Fibroblast of skin of left quadriceps (primary cell): ENCODE measurements around the gene EPHA10.

Source experiments
- DNase-seq, 2 experiments: peaks; one replicate each; pipeline ENCODE4 v3.0.0-alpha.2; 2013; ENCODE audit warnings: low read depth in 2 of 2

Gene EPHA10

GRCh38 chr1:37764888-37765441 lies at the start of gene EPHA10:
Gene EPHA10, minus strand, starts transcription at chr1:37765120. Its CDS starts 54 bp downstream, at chr1:37765066.
- DNase-seq: no peak

- DNase-seq: no peak
Measured at GRCh38 chr1:37814252-37814651, 49.3 kb upstream of the EPHA10 start.

- DNase-seq: no peak
Measured at GRCh38 chr1:37813529-37814145, 48.7 kb upstream of the EPHA10 start.

- DNase-seq: peak; percentile 58 to 60
Measured at GRCh38 chr1:37811027-37811655, 46.2 kb upstream of the EPHA10 start.

- no peak for DNase-seq
Measured at GRCh38 chr1:37809942-37810341, 45.0 kb upstream of the EPHA10 start.

GRCh38 chr1:37808369-37809319 lies 43.7 kb upstream of the EPHA10 start:
- DNase-seq: peak; percentile 35 to 40

GRCh38 chr1:37807555-37808368 lies 42.8 kb upstream of the EPHA10 start, which contains the start of the genes C1orf122 and YRDC:
Gene C1orf122, plus strand, starts transcription at chr1:37807790. Its CDS starts 615 bp downstream, at chr1:37808405.
Gene YRDC, minus strand, starts transcription at chr1:37808208. Its CDS starts 28 bp downstream, at chr1:37808180.
- peak; percentile 85 to 86 for DNase-seq

- DNase-seq: no peak
Measured at GRCh38 chr1:37807220-37807554, 42.3 kb upstream of the EPHA10 start.

- no peak for DNase-seq
Measured at GRCh38 chr1:37802439-37802838, 37.5 kb upstream of the EPHA10 start.

GRCh38 chr1:37797750-37798345 lies 32.9 kb upstream of the EPHA10 start:
- no peak for DNase-seq

- DNase-seq: no peak
Measured at GRCh38 chr1:37795340-37796125, 30.6 kb upstream of the EPHA10 start.

GRCh38 chr1:37794372-37795339 lies 29.7 kb upstream of the EPHA10 start:
- DNase-seq: no peak

- DNase-seq: no peak
Measured at GRCh38 chr1:37793773-37794371, 29.0 kb upstream of the EPHA10 start, which contains the start of gene MANEAL. Gene MANEAL, plus strand, starts transcription at chr1:37793847. Its CDS starts 336 bp downstream, at chr1:37794183.

GRCh38 chr1:37792943-37793686 lies 28.2 kb upstream of the EPHA10 start:
- DNase-seq: no peak

- no peak for DNase-seq
Measured at GRCh38 chr1:37782491-37782890, 17.6 kb upstream of the EPHA10 start.

- DNase-seq: no peak
Measured at GRCh38 chr1:37778654-37779053, 13.7 kb upstream of the EPHA10 start.

- DNase-seq: no peak
Measured at GRCh38 chr1:37776946-37777516, 12.1 kb upstream of the EPHA10 start.
